KMS-11 (cell line): ENCODE data around the gene PDIK1L.

ENCODE experiments used
- H2AFZ ChIP-seq: fragments of 200-600 bp; sonication (generic); 2 replicates; pipeline ENCODE4 v1.6.1; 2016; ENCODE audit warnings: antibody characterized with exemption, mixed run types, low read depth
- H3K27ac ChIP-seq: fragments of 200-600 bp; sonication (generic); 2 replicates; pipeline ENCODE4 v1.6.1; 2016; ENCODE audit warnings: mild to moderate bottlenecking, mixed run types
- H3K27me3 ChIP-seq: fragments of 200-600 bp; sonication (generic); 2 replicates; pipeline ENCODE4 v1.6.1; 2017; ENCODE audit warnings: mild to moderate bottlenecking, low read depth, mixed run types, moderate library complexity; ENCODE audit not compliant: insufficient read depth
- H3K36me3 ChIP-seq: fragments of 200-600 bp; sonication (generic); 2 replicates; pipeline ENCODE4 v1.6.1; 2017; ENCODE audit warnings: mild to moderate bottlenecking, mixed run types; ENCODE audit not compliant: insufficient read depth
- H3K4me1 ChIP-seq: fragments of 200-600 bp; sonication (generic); 2 replicates; pipeline ENCODE4 v1.6.1; 2016; ENCODE audit warnings: mild to moderate bottlenecking, low read depth, mixed run types; ENCODE audit not compliant: poor library complexity, severe bottlenecking
- H3K4me2 ChIP-seq: fragments of 200-600 bp; sonication (generic); 2 replicates; pipeline ENCODE4 v1.7.0; 2016; ENCODE audit warnings: mild to moderate bottlenecking, mixed run types
- H3K4me3 ChIP-seq: fragments of 200-600 bp; sonication (generic); IDR thresholded peaks from 2 replicates; pipeline ENCODE4 v1.6.1; 2017; ENCODE audit warnings: low read depth, low read length, mixed read lengths; ENCODE audit not compliant: insufficient read depth
- H3K79me2 ChIP-seq: fragments of 200-600 bp; sonication (generic); 2 replicates; pipeline ENCODE4 v1.6.1; 2016; ENCODE audit warnings: low read depth, mixed run types; ENCODE audit not compliant: insufficient read depth
- H3K9ac ChIP-seq: fragments of 200-600 bp; sonication (generic); 2 replicates; pipeline ENCODE4 v1.6.1; 2016; ENCODE audit warnings: mild to moderate bottlenecking, mixed run types
- H4K20me1 ChIP-seq: fragments of 200-600 bp; sonication (generic); 2 replicates; pipeline ENCODE4 v1.6.1; 2016; ENCODE audit warnings: mild to moderate bottlenecking, mixed run types; ENCODE audit not compliant: insufficient read depth
- CTCF ChIP-seq: fragments of 200-600 bp; sonication (generic); conservative IDR thresholded peaks from 2 replicates; pipeline ENCODE4 v1.6.1; 2017; ENCODE audit warnings: low read depth, mild to moderate bottlenecking, antibody characterized with exemption, low read length, moderate library complexity, mixed read lengths

PDIK1L gene

GRCh38 chr1:26122988-26123973 lies 11.7 kb downstream of the PDIK1L start:
- Histone ChIP-seq H3K4me2 (no peak overlapping the region), H3K4me1 (peaks cover 90% of the 10 kb centered on the region), H4K20me1 (no peaks in the 10 kb centered on the region), H3K9ac (no peak overlapping the region), H3K36me3 (no peaks in the 10 kb centered on the region), H3K4me3 (no peak overlapping the region), H2AFZ (no peak overlapping the region), H3K27me3 (no peaks in the 10 kb centered on the region), H3K79me2 (peaks cover 3% of the 10 kb centered on the region; the same call in 1 of the 2 replicates), H3K27ac (no peak overlapping the region)
- TF ChIP-seq CTCF = no peak

- Histone ChIP-seq H3K27me3 (no peaks in the 10 kb centered on the region), H3K4me2 (peak overlapping the region; percentile 67; the same call in 1 of the 2 replicates), H3K4me1 (peaks cover 76% of the 10 kb centered on the region), H3K4me3 (no peak overlapping the region), H3K9ac (no peak overlapping the region), H3K36me3 (no peaks in the 10 kb centered on the region), H3K79me2 (peaks cover 3% of the 10 kb centered on the region; the same call in 1 of the 2 replicates), H4K20me1 (no peaks in the 10 kb centered on the region), H3K27ac (no peak overlapping the region; the same call in 1 of the 2 replicates), H2AFZ (no peak overlapping the region)
- no peak for TF ChIP-seq CTCF
Measured at GRCh38 chr1:26124418-26125331, 13.1 kb downstream of the PDIK1L start.

GRCh38 chr1:26125382-26125781 lies 13.8 kb downstream of the PDIK1L start:
- H3K9ac ChIP-seq = no peak overlapping the region
- H3K27ac ChIP-seq = peak overlapping the region; percentile 74; the same call in 1 of the 2 replicates
- no peaks in the 10 kb centered on the region for H3K36me3 ChIP-seq
- peaks cover 3% of the 10 kb centered on the region; the same call in 1 of the 2 replicates for H3K79me2 ChIP-seq
- no peaks in the 10 kb centered on the region for H4K20me1 ChIP-seq
- TF ChIP-seq CTCF = no peak
- no peak overlapping the region for H3K4me3 ChIP-seq
- H3K4me2 ChIP-seq = peak overlapping the region; percentile 67
- no peaks in the 10 kb centered on the region for H3K27me3 ChIP-seq
- H3K4me1 ChIP-seq = peaks cover 69% of the 10 kb centered on the region
- no peak overlapping the region for H2AFZ ChIP-seq

- Histone ChIP-seq H2AFZ (no peak overlapping the region), H3K9ac (peak overlapping the region; percentile 40; the same call in 1 of the 2 replicates), H4K20me1 (no peaks in the 10 kb centered on the region)
Measured at GRCh38 chr1:26125946-26126320, 14.3 kb downstream of the PDIK1L start.

More at GRCh38 chr1:26125946-26126320, 14.3 kb downstream of the PDIK1L start:
- Histone ChIP-seq H3K27me3 (no peaks in the 10 kb centered on the region), H3K4me2 (peak overlapping the region; percentile 67), H3K79me2 (peaks cover 3% of the 10 kb centered on the region; the same call in 1 of the 2 replicates), H3K27ac (peak overlapping the region; percentile 74), H3K36me3 (no peaks in the 10 kb centered on the region), H3K4me1 (peaks cover 64% of the 10 kb centered on the region), H3K4me3 (peak overlapping the region; percentile 74)
- TF ChIP-seq CTCF = no peak
